Duodenal mucosa (tissue), 2 donors: ENCODE data around the gene IARS1.

Experiments
- H3K27ac ChIP-seq: one replicate; pipeline ENCODE4 v1.7.0; 2013; ENCODE audit warnings: low read depth, low read length
- H3K27me3 ChIP-seq, 2 donors: one replicate each; pipeline ENCODE4 v1.7.0; 2013; ENCODE audit warnings: low read length in 2 of 2, control low read depth in 1 of 2; ENCODE audit not compliant: insufficient read depth in 2 of 2, control insufficient read depth in 1 of 2
- H3K36me3 ChIP-seq, 2 donors: one replicate each; pipeline ENCODE4 v1.7.0; 2013; ENCODE audit warnings: low read length in 2 of 2, control low read depth in 1 of 2; ENCODE audit not compliant: insufficient read depth in 2 of 2, control insufficient read depth in 1 of 2
- H3K4me1 ChIP-seq, 2 donors: one replicate each; pipeline ENCODE4 v1.7.0; 2013; ENCODE audit warnings: low read length in 2 of 2, control low read depth in 1 of 2; ENCODE audit not compliant: insufficient read depth in 2 of 2, control insufficient read depth in 1 of 2
- H3K4me3 ChIP-seq, 2 donors: one replicate each; pipeline ENCODE4 v1.7.0; 2013; ENCODE audit warnings: low read length in 2 of 2, low read depth in 1 of 2
- H3K9ac ChIP-seq, 2 donors: one replicate each; pipeline ENCODE4 v1.7.0; 2013; ENCODE audit warnings: low read length in 2 of 2, low read depth in 1 of 2
- H3K9me3 ChIP-seq, 2 donors: one replicate each; pipeline ENCODE4 v1.7.0; 2013; ENCODE audit warnings: low read length in 2 of 2, control low read depth in 1 of 2; ENCODE audit not compliant: control insufficient read depth in 1 of 2

The IARS1 gene

DNA sequence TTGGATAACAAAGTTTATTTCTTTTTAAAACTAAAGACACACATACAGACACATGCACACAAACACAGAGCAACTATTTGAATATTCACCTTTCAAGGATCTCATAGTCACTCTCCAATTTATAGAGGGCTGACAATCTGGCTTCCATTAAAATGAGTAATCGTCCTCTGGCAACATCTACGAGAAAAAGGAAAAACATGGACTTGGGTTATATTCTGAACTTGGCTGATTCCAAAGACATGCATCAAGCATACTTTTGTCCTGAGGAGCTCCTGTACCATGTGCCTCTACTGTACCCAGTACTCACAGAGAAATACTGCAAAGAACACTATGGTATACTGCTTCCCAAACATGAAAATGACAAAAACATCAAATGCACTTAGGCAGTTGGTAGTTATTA lies 15.4 kb downstream of the IARS1 start:
- Histone ChIP-seq H3K9me3 (no peaks in the 10 kb centered on the region), H3K27me3 (no peaks in the 10 kb centered on the region), H3K27ac (no peak overlapping the region), H3K9ac (no peak overlapping the region), H3K4me1 (no peaks in the 10 kb centered on the region), H3K36me3 (peaks cover 54 to 91% of the 10 kb centered on the region in 2 donors), H3K4me3 (no peak overlapping the region)

DNA sequence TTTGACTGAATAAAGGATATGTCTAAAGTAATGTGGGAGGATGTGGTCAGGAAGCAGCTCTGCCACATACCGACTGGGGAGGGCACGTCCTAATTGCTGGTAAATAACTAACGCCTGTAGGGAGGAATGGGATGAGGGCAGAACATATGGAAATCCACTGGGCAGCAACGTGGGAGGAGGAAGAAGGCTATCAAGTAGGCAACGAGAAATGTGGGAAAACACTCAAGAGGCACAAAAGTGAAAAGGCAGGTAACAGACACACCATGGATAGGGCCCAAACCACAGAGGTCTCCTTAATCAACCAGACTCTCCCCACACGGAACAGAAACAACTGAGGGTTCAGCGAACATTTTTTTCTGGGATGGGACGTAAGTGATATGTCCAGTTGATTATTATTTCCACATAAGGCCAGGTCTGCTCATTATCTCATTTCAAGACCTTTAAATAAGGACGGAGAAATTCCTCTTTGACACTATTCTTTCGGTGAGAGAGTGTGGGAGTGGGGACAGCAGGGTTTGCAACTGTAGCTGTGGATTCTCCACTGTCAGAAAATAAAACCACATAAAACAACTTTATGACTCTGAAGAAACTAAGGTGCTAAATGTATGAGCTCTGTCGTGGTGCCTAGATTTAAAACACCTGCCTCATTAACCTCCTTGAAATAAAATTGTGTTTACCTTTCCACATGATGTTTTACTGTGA lies 17.0 kb downstream of the IARS1 start:
- H3K27ac ChIP-seq = no peak overlapping the region
- H3K27me3 ChIP-seq = no peaks in the 10 kb centered on the region
- no peaks in the 10 kb centered on the region for H3K9me3 ChIP-seq
- H3K4me1 ChIP-seq = no peaks in the 10 kb centered on the region
- no peak overlapping the region for H3K4me3 ChIP-seq
- H3K36me3 ChIP-seq = peaks cover 59 to 87% of the 10 kb centered on the region in 2 donors
- no peak overlapping the region for H3K9ac ChIP-seq

DNA sequence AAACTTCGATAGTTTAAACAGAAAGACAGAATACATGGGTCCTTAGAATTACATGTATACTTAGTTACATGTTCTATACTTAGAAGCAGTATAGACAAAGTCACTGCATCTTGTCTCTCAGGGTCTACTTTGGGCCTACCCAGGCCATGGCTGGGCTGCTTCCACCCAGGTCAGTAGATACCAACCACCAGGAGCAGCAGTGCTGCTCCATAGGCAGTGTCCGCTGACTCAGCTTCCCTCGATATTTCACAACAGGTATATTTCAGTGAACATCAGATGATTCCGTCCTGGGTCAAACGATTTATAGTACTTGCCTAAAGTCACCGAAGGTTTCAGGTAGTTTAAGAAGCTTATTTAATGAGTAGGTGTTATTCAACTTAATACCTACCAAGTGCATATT lies 18.0 kb downstream of the IARS1 start:
- Histone ChIP-seq H3K27me3 (no peaks in the 10 kb centered on the region), H3K9ac (no peak overlapping the region), H3K36me3 (peaks cover 67 to 91% of the 10 kb centered on the region in 2 donors)

DNA sequence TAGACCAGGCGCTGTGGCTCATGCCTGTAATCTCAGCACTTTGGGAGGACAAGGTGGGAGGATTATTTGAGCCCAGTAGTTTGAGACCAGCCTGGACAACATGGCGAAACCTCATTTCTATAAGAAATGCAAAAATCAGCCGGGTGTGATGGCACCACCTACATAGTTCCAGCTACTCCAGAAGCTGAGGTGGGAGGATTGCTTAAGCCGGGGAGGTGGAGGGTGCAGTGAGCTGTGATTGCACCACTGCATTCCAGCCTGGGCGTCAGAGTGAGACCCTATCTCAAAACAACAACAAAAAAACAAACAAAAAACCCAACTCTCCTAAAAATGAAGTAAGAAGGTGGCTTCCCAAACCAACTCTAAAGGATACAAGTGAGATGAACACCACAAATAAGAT lies 23.0 kb downstream of the IARS1 start:
- H3K4me1 ChIP-seq = no peaks in the 10 kb centered on the region
- no peak overlapping the region for H3K4me3 ChIP-seq
- no peak overlapping the region for H3K9ac ChIP-seq
- H3K27me3 ChIP-seq = no peaks in the 10 kb centered on the region
- H3K9me3 ChIP-seq = no peaks in the 10 kb centered on the region
- H3K36me3 ChIP-seq = peaks cover 62 to 91% of the 10 kb centered on the region in 2 donors
- H3K27ac ChIP-seq = no peak overlapping the region

More for the DNA sequence above, 18.0 kb downstream of the IARS1 start:
- Histone ChIP-seq H3K9me3 (no peaks in the 10 kb centered on the region), H3K4me3 (no peak overlapping the region), H3K4me1 (no peaks in the 10 kb centered on the region), H3K27ac (no peak overlapping the region)

DNA sequence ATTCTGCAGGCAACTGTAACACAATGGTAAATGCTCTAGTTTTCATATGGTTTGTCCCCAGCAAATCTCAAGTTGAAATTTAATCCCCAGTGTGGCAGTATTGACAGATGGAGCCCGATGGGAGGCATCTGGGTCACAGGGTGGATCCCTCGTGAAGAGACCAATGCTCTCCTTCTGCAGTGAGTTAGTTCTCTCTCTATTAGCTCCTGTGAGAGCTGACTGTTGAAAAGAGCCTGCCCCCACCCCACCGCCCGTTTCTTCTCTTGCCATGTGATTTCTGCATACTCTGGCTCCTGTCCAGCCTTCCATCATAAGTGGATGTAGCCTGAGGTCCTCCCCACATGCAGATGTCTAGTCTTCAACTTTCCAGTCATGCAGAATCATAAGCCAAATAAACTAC lies 27.0 kb downstream of the IARS1 start:
- no peak overlapping the region for H3K27ac ChIP-seq
- H3K27me3 ChIP-seq = no peaks in the 10 kb centered on the region
- H3K9me3 ChIP-seq = no peaks in the 10 kb centered on the region
- no peak overlapping the region for H3K9ac ChIP-seq
- peaks cover 56 to 98% of the 10 kb centered on the region in 2 donors for H3K36me3 ChIP-seq
- no peak overlapping the region for H3K4me3 ChIP-seq
- no peaks in the 10 kb centered on the region for H3K4me1 ChIP-seq

DNA sequence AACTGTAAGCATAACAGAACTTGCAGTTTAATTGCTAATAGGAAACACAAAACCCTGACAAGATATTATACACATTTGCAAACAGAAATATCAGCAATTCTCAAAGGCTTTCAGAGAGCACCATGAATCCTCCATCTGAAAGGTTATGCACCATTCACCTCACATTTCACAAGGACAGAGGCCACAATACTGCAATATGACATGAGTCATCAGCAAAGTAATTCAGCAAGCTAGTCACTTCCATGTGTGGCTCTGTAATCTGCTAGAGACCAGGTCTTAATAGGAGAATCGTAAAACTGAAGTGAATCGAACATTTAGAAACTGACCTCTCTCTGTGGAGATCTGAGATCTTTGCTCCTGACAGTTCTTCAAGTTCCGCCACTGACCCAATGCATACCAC lies 28.3 kb downstream of the IARS1 start:
- H3K4me1 ChIP-seq = no peaks in the 10 kb centered on the region
- no peaks in the 10 kb centered on the region for H3K9me3 ChIP-seq
- H3K27ac ChIP-seq = no peak overlapping the region
- H3K36me3 ChIP-seq = peaks cover 48 to 96% of the 10 kb centered on the region in 2 donors
- H3K27me3 ChIP-seq = no peaks in the 10 kb centered on the region
- H3K4me3 ChIP-seq = no peak overlapping the region
- H3K9ac ChIP-seq = no peak overlapping the region

DNA sequence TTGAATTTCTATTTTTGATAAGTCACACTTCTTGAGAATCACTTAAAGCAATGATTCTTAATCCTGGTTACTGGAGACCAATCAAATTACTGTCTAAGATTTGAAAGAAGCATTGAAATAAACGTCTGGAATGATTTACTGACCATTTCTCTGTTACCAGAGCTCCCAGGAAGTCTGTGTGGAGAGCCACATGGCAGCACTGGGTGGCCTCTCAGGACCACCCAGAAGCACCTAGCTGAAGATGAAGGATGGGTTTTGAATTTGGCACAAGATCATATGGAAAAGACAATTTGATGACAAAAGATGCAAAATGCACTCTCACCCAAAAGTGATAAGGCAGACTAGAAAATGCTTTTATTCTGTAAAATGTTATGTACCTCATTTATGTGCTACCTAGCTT lies 30.4 kb downstream of the IARS1 start:
- Histone ChIP-seq H3K9me3 (no peaks in the 10 kb centered on the region), H3K9ac (no peak overlapping the region), H3K4me1 (no peaks in the 10 kb centered on the region), H3K27ac (no peak overlapping the region), H3K36me3 (peaks cover 52 to 96% of the 10 kb centered on the region in 2 donors), H3K27me3 (no peaks in the 10 kb centered on the region), H3K4me3 (no peak overlapping the region)

DNA sequence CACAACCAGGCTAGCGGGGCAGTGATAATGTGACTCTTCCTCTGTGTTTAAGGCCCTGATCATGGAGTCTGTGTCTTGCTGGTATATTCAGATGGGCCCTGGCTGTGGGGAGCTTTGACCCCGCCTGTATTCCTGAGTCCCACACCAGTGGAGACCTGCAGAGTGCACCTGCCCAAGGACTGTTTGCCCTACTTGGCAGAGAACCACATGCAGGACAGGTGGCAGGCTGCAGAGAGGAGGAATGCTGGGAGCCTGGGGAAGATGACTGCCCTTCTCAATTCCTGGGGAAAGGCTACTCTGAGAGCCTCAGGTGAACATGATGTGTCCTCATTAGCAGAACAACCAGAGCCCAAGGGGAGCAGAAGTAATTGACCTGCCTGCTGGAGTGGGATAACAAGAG lies 36.2 kb downstream of the IARS1 start:
- Histone ChIP-seq H3K27me3 (no peaks in the 10 kb centered on the region), H3K9me3 (no peaks in the 10 kb centered on the region), H3K27ac (no peak overlapping the region), H3K36me3 (peaks cover 44 to 93% of the 10 kb centered on the region in 2 donors), H3K4me3 (no peak overlapping the region), H3K9ac (no peak overlapping the region), H3K4me1 (no peaks in the 10 kb centered on the region)

DNA sequence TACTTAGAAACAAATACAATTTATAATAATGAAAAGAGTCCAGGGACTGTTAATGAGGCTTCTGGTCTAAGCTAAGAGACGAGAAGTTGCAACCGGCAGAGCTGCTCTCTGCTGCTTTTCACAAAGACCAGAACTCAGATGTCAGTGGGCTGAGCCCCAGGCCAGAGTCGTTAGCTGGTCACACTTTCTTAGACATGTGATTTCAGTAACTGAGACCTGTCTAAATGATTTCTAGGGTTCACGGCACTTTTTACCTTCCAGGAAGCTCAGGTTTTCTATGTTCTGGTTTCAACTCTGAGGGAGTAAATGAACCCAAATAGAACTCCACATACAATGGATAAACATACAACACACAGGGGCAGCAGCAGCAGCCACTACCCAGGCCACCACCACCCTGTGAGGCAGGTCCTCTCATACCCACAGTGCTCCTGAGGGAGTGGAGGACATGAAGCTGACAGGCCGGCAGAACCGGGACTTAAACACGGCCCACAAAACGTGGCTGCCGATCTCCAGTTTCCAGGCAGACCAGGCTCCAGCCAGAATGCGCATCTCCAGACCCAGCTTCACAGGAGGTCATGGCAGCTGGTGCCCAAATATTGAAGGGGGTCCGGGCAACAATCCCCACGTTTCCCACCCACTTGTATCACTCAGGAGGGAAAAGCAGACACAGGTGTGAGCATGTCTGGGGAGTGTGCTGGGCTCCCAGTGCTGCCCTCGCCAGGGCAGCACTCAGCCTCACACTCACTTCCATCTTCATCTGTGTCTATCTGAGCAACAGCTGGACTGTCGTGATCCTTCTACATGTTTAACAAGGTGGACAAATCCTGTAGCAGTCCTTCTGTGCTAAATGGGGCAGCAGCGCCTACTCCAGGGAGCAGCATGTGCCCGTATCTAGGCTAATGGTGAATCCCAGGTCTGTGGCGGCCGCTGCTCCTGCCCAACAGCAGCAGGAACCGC lies 38.8 kb downstream of the IARS1 start:
- Histone ChIP-seq H3K27me3 (no peaks in the 10 kb centered on the region), H3K27ac (no peak overlapping the region), H3K9me3 (no peaks in the 10 kb centered on the region), H3K4me3 (no peak overlapping the region), H3K9ac (no peak overlapping the region), H3K36me3 (peaks cover 58 to 95% of the 10 kb centered on the region in 2 donors), H3K4me1 (no peaks in the 10 kb centered on the region)

DNA sequence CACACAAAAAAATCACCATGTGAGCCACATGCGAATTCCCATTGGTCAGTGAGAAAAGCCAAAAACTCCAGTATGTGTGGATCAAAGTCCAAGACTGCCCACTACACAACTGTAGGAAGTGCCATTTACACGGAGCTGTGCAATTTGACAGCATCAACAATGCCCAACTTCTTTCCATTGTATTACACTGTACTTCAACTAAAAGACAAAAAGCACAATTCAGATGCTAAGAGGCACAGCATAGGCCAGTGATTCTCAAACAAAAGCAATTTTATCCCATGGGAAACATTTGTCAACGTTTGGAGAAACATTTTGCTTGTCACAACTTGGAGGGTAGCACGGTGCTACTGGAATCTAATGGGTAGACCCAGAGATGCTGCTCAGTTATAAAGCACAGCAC lies 39.8 kb downstream of the IARS1 start:
- Histone ChIP-seq H3K4me1 (no peaks in the 10 kb centered on the region), H3K9ac (no peak overlapping the region), H3K4me3 (no peak overlapping the region), H3K9me3 (no peaks in the 10 kb centered on the region), H3K27ac (no peak overlapping the region), H3K36me3 (peaks cover 50 to 94% of the 10 kb centered on the region in 2 donors), H3K27me3 (no peaks in the 10 kb centered on the region)
